ENCODE results near the gene WDPCP.

DNA sequence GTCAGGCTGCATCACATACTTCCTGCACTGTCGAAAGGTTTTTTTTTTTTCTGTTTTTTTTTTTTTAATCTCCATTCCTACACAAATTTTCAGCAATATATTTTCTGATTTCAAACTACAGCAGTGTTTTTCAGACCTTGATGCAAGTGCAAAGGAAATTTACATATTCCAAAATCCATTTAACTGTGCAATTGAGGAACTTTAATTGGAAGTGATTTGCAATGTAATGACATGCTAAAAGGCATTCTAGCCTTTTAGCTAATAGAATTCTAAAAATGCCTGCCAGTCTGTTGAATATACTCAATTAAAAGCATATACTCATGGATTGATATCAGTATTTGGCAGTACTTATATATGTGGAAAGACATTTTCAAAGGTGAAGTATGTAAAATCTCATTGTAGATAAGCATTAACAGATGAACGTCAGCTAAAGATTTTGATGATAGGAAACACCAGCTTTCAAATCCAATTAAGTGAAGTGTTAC lies 327.1 kb downstream of the WDPCP start:
- TF ChIP-seq, protein P1, sequence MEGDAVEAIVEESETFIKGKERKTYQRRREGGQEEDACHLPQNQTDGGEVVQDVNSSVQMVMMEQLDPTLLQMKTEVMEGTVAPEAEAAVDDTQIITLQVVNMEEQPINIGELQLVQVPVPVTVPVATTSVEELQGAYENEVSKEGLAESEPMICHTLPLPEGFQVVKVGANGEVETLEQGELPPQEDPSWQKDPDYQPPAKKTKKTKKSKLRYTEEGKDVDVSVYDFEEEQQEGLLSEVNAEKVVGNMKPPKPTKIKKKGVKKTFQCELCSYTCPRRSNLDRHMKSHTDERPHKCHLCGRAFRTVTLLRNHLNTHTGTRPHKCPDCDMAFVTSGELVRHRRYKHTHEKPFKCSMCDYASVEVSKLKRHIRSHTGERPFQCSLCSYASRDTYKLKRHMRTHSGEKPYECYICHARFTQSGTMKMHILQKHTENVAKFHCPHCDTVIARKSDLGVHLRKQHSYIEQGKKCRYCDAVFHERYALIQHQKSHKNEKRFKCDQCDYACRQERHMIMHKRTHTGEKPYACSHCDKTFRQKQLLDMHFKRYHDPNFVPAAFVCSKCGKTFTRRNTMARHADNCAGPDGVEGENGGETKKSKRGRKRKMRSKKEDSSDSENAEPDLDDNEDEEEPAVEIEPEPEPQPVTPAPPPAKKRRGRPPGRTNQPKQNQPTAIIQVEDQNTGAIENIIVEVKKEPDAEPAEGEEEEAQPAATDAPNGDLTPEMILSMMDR (IDR thresholded peaks at IDR 0.05), result no peak
- no peak for TF ChIP-seq ZFX (IDR thresholded peaks at IDR 0.05; ENCODE audit: borderline replicate concordance)

Measured in 22Rv1 (cell line).